HG03439 (cell line): ENCODE results near the gene ADGRL1.
"Not testable (repeated sequence)": the region's sequence is repeated elsewhere in the genome, so short reads cannot be mapped to it uniquely, and the experiment has no call there.

Experiments used
- ATAC-seq: cut with Tn5 transposase; IDR thresholded peaks from one replicate; pipeline ENCODE4 v1.9.1; 2021; ENCODE audit warnings: mild to moderate bottlenecking, moderate library complexity; ENCODE audit not compliant: unreplicated experiment

The ADGRL1 gene

DNA sequence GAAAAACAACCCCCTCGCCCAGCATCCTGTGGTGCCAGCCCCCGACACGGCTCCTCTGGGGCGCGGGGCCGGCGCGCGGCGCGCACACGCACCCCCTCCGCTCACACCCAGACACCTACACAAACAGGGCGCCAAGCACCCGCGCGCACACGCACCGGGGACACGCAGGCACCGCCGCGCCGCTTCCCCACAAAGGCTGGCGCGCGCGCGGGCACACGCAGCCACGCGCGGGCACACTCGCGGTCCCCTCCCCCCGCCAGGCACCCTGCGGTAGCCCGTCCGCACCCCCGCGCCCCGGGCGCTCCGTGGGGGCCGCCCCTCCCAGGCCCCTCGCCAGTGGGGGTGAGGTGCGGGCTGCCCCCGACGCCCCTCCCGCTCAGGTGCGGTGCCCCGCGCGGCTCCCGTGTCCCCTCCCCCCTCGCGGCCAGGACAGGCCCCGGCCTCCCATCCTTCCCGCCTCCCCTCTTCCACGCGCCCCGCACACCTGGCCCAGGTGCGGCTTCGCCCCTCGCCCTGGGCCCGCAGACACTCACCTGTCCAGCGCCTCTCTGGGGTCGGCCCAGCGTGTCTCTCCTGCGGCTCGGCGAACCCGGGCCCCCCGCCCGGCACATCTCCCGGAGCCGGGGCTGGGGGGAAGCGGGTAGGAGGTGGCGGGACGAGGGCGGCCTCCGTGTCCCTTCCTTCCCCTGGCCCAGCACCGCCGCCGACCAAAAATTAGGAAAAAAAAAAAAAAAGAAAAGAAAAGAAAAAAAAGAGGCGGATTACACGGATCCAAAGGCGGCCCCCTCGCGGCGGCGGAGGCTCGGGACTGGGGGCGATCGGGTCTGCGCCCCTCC lies at the start of gene ADGRL1:
Gene ADGRL1, minus strand, starts transcription at position 718 of the 836 bp plus-strand sequence. CDS start 22,567 bp downstream, outside the sequence.
- ATAC-seq, result not testable (repeated sequence)

DNA sequence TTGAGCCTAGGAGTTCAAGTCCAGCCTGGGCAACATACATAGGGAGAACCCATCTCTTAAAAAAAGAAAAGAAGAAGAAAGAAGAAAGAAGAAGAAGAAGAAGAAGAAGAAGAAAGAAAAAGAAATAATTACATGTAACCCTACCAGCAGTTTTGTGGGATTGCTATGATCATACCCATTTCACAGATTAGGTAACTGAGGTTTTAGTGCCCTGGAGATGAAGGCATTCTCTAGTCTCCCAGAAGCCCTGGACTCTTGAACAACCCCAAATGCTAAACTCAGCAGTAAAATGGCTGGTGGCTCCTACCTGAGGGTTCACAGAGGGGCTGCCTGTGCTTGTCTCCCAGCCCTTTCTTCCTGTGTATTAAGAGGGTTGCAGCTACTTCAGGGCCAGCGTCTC lies 49.3 kb upstream of the ADGRL1 start:
- not testable (repeated sequence) for ATAC-seq

DNA sequence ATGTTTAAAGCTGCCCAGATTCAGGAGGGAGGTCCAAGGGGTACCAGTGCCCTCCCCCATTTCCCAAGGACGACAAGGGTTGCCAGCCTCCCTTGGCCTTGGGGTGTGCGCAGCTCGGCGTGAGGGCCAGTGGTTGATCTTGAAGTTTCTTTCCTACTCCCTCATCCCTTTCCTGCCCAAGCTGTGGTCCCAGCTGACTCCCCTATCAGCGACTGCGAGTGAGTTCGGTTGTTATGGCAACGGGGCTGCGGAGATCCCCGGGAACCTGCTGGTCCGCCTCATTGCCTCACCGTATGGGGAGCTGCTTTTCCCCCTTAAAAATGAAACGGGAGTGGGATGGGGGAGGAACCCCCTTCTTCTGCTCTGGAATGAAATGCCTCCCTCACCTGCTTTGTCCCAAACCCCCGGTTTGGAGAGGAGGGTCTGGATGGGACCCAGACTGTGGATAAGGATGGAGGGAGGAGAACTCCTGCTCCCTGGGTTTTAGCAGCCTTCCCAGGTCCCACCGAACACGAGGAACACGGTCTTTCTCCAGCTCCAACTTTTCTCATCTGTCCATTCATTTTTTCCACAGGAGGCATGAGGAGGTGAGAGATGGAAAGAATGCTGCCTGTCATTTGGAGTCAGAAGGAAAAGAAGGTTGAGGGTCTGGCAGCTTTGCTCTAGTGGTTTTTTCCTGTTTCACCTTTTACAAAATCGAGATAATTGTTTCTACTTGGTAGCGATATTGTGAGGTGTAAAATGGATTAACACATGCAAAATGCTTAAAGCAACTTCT lies 48.0 kb upstream of the ADGRL1 start:
- ATAC-seq, result not testable (repeated sequence)

DNA sequence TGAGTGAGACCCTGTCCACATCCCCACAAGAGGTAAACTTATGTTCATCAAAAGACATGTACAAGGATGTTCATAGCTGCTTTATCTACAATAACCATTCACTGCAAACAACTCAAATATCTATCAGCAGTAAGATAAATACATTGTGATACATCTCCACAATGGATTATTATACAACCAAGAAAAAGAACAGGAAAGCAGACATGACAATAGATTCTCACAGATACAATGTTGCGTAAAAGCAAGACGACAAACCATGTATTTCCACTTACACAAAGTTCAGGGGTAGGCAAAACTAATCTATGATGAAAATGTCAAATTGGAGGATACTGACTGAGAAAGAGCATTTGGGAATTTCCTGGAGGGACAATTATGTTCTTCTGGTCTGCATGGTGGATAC lies 46.2 kb upstream of the ADGRL1 start:
- not testable (repeated sequence) for ATAC-seq

DNA sequence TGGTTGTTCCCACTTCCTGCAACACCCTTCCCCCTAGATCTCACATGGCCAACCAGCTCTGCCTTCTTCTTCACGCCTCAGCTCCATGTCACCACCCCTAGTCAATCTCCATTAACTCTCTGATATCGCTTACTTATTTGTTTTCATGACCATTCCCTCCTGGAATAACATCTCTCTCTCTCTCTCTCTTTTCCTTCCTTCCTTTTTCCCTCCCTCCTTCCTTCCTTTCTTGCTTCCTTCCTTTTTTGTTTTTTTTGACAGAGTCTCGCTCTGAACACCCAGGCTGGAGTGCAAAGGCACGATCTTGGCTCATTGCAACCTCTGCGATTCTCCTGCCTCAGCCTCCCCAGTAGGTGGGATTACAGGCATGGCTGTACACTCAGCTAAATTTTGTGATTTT lies 44.9 kb upstream of the ADGRL1 start:
- no peak for ATAC-seq

DNA sequence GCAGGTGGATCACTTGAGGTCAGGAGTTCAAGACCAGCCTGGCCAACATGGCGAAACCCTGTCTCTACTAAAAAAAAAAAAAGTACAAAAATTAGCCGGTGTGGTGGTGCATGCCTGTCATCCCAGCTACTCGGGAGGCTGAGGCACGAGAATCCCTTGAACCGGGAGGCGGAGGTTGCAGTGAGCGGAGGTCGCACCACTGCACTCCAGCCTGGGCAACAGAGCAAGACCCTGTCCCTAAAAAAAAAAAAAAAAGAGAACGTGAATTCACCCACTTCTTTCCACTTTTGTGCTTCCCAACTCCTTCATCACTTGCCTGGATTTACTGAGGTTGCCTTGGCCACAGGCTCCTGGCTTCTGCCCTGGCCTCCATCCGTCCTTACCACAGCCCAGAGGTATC lies 44.3 kb upstream of the ADGRL1 start:
- ATAC-seq, result not testable (repeated sequence)

DNA sequence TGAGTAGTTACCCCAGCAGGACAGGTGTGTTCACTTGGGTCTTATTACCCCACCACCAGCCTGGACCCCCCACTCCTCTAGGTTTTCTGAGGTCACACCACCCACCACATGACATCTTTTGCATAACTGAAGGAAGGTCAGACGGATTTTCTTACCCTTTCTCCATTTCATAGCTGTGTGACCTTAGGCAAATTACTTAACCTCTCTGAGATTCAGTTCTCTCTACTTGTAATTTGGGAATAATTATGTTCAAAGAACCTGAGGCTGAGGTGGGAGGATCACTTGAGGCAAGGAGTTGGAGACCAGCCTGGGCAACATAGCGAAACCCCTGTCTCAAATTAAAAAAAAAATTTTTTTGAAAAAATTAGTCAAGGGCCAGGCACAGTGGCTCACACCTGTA lies 43.9 kb upstream of the ADGRL1 start:
- not testable (repeated sequence) for ATAC-seq

DNA sequence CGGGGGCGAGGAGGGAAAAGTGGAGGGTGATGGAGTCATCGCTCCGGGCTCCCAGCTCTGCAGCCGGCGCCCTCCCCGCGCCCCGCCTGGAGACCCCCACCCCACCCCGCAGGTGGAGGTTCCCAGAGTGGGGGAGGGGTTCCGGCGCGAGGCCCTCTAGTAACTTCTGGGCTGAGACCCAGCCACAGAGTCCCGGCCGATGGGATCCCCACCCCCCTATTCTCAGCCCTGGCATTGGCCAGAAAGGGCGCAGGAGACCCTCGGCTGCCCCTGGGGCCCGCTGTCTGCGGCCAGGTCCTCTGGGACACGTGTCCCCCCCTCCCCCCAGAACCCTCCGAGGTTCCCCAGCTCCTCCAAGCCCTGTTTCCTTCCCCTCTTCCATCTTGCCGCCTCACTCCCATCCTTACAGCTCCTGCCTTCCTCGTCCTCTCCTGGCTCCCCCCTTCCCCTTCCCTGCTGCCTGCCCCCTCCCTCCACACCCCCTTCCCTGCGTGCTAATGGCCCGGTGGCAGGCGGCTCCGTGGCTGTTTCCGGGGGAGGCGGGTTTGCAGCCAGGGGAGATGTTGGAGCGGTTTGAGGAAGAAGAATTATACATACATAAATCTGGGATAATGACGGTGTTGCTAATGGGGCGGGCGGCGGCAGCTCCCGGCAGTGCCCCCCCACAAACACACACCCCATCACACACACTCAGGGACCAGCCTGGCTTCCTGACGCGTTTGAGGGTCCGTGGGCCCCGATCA lies 43.2 kb upstream of the ADGRL1 start:
- not testable (repeated sequence) for ATAC-seq

DNA sequence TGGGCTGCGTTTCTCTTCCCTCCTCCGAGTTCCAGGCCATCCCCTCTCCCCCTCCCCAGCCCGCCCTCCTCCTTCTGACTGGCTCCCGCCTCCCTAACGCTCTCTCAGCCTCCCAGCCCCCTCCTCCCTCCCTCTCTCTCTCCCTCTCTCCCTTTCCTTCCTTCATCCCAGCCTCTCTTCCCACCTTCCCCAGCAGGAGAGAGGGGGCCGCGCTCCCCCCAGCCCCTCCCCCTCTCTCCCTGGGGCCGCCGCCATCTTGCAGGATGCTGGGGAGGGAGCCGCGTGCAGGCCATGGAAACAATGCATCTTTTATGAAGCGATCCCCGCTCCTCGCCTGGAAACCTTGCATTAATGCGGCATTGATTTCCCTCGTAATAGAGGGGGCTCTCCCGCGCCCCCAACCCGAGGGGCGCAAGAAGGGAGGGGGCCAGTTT lies 42.6 kb upstream of the ADGRL1 start:
- ATAC-seq, result no peak

DNA sequence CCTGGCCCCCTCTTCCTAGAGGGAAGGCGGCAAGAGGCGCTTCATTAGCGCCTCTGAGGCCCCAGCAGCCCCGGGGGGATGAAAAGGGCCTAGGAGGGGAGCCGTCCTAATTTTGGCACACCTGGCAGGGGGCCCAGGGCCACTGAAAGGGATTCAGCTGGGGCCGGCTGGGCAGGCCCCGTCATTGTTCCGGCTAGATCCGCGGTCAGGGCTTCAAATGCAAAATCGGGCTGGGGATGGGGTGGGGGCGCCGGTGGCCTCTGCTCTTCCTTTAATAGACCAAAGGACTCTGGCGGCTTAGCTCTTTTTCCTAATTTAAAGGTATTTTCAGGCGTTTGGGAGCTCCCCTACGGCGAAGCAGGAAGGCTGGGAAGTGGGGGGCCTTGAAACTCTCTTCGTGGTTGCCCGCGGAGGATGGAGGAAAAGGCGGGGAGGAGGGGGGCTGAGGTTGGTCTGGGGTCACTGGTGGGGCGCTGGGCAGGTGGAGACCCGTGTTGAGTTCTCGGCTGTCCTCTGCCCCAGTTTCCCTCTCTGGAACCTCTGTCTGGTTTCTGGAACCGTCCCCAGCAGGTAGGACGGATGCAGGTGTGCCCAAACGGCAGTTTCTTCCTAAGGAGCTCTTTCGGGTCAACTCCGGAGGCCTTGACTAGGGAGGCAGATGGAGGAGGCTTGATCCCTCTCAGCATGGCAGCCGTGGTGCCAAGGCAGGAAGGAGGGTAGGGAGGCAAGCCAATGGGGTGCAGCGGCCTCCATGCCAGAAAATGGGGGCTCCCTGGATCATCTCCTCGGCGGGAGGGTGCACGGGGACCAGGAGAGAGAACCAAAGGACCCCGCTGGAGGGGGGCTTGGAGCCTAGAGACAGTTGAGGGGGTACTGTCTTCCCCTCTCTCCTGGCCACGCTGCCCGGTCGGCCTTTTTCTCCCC lies 41.8 kb upstream of the ADGRL1 start:
- ATAC-seq, result not testable (repeated sequence)

DNA sequence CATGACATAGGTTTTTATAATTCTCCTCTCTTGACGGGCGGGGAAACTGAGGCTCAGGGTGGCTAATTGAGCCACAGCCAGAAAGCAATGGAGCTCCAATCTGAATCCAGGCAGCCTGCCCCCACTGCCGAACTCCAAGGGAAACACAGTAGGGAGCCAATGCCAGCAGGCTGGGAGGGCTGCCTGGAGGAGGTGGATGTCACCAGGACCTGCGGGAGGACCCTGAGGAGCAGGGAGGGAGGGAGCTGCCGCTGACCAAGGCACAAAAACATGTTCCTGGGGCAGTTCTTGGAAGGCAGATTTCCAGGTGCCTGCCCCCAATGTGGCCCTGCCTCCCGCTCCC lies 41.2 kb upstream of the ADGRL1 start:
- ATAC-seq, result not testable (repeated sequence)

DNA sequence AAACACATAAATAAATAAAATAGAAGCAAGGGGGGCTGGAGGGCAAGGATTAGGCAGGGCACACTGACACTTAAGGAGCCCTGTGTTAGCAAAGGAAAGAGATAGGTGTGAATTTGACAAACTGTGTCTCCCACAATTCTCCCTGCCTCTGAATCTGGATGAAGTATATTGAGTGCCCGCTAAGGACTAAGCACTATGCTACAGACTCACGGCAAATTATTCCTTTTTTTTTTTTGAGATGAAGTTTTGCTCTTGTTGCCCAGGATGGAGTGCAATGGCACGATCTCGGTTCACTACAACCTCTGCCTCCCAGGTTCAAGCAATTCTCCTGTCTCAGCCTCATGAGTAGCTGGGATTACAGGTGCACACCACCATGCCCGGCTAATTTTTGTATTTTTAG lies 38.4 kb upstream of the ADGRL1 start:
- not testable (repeated sequence) for ATAC-seq

DNA sequence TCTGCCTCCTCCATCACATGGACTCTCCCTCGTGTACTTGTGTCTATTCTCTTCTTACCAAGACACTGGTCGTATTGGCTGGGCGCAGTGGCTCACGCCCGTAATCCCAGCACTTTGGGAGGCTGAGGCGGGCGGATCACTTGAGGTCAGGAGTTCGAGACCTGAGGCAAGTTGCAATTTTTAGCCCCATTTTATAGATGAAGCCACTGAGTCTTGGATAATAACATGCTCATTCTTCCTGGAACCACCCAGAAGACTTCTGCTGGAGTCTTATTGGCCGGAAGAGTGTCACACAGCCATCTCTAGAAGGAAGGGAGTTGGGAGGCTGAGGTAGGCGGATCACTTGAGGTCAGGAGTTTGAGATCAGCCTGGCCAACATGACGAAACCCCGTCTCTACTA lies 37.7 kb upstream of the ADGRL1 start:
- not testable (repeated sequence) for ATAC-seq

DNA sequence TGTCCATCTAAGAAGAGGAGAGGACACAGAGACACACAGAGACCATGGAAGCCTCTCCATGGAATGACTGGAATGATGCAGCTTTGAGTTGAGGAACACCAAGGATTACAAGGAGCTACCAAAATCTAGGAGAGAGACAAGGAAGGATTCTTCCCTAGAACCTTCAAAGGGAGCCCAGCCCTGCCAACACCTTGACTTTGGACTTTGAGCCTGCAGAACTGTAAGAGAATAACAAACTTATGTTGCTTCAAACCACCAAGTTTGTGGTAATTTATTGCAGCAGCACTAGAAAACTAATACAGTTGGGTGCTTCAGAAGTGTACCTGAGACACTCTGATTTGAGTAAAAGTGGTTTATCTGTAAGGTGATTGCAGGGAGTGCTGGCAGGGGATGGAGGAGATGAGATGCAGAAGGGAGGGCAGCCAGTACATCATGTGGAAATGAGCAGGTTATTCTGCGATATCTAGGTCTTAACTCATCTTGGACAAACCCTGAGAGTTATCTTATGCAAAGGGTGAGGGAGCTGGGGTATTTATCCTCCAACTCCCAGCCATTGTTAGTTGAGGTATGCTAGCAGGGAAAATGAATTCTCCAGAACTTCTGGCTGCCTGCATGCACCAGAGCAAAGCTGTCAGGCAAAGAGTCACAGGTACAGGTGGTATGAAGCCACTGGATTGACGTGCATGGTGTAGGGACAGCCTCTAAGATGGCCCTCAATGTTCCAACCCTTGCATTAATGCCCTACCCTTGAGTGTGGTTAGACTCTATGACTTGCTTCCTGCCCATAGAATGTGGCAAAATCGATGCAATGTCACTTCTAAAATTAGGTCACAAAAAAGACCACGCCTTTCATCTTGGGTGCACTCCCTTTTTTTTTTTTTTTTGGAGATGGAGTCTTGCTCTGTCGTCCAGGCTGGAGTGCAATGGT lies 31.3 kb upstream of the ADGRL1 start:
- ATAC-seq, result no peak

DNA sequence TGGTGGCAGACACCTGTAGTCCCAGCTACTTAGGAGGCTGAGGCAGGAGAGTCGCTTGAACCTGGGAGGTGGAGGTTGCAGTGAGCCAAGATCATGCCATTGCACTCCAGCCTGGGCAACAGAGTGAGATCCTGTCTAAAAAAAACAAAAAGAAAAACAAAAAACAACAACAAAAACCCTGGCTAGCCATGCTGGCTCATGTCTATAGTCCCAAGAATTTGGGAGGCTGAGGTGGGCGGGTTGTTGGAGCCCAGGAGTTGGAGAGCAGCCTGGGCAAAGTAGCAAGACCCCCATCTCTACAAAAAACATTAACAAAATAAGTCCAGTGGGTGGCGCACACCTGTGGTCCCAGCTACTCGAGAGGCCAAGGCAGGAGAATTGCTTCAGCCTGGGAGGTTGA lies 27.0 kb upstream of the ADGRL1 start:
- ATAC-seq, result not testable (repeated sequence)

DNA sequence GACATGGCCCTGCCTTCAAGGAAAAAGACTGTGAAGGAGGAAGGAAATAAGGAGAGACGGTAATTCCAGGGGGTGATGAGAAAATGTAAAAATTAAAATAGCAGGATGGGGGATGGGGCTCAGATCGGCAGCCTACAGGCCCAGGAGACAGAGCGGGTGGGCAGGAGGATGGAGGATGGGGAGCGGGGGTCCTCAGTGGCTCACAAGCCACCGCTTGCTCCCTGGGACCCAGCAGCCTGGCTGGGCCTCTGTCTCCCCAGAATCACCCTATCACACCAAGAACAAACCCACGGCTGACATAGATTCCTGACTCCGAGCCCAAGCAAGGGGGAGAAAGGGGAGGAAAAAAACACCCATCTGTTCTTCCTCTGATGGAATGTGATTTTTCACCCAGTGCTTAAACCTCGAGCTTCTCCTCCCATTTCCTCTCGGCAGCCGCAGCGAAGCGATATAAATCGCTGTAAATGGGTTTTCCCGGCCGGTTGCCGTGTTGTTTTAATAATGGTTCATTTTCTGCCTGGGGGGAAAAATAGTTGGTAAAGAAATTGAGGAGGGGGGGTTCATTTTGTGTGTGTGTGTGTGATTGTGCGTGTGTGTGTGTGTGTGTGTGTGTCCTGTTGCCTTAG lies 22.6 kb upstream of the ADGRL1 start:
- ATAC-seq, result not testable (repeated sequence)

DNA sequence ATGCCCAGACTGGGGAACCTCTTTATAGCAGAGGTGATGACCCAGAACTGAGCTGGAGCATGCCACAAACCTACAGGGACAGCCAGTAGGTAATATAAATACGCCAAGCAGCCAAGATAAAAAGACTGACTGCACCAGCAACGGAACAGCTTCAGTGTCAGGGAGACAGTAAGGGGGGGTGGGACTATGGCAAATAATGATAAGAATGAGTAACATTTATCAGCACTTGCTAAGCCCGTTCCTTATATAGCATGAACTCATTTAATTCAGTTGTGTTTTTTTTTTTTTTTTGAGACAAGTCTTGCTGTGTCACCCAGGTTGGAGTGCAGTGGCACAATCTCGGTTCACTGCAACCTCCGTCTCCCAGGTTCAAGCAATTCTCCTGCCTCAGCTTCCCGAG lies 20.5 kb upstream of the ADGRL1 start:
- not testable (repeated sequence) for ATAC-seq

DNA sequence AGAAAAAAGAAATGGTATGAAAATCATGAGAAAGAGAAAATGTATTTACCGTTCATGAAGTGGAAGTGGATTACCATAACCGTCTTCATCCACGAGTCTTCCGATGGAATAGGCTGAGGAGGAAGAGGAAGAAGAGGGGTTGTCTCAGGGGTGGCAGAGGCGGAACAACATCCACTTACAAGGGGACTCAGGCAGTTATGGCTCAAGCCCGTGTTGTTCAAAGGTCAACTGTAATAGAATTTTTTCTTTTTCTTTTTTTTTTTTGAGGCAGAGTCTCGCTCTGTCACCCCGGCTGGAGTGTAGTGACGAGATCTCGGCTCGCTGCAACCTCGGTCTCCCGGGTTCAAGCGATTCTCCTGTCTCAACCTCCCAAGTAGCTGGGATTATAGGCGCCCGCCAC lies 16.9 kb upstream of the ADGRL1 start:
- ATAC-seq, result no peak

DNA sequence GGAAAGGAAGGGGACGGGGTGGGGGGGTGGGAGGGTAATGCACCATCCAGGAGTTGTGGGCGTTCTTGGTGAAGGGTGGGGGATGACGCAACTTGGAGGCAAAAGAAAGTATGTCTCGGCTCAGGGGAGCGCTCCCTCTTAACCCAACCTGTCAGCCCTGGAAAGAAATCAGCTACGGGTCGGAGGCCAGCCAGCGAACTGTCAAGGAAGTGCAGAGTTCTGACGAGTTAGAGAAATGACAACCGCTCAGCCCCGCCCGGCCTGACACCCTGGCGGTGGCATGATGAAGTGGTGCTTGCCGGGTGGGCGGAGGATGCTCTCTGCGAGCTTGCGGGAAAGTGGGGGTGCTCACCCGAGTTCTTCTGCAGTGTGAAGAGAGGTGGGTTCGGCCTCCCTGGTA lies 15.4 kb upstream of the ADGRL1 start:
- ATAC-seq, result not testable (repeated sequence)
